HG02852 (cell line): ENCODE results near the gene ATAD3B.
"Not testable (repeated sequence)": the region's sequence is repeated elsewhere in the genome, so short reads cannot be mapped to it uniquely, and the experiment has no call there.

Source experiments
- ATAC-seq: cut with Tn5 transposase; IDR thresholded peaks from one replicate; pipeline ENCODE4 v1.9.1; 2021; ENCODE audit warnings: mild to moderate bottlenecking, moderate library complexity; ENCODE audit not compliant: unreplicated experiment

The ATAD3B gene

DNA sequence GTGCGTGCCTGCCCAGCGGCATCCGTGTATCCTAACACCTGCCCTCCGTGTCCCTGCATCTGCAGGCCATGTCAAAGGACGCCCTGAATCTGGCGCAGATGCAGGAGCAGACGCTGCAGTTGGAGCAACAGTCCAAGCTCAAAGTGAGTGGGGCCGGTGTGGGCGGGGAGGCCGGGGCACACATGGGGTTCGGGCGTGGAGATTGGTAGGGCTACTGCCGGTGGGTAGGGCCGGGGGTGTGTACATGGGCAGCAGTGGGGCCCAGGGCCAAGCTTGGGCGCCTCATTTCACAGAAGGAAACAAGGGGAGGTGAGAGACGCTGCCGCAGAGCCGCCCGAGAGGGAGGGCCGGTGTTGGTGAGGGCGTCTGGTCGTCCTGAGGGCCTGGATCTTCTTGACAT lies 20.9 kb upstream of the ATAD3B start:
- ATAC-seq, result not testable (repeated sequence)

GRCh38 chr1:1451696-1452364 lies 19.7 kb upstream of the ATAD3B start:
- ATAC-seq, result no peak

- ATAC-seq, result not testable (repeated sequence)
Observed at GRCh38 chr1:1452365-1452739, 19.2 kb upstream of the ATAD3B start.

DNA sequence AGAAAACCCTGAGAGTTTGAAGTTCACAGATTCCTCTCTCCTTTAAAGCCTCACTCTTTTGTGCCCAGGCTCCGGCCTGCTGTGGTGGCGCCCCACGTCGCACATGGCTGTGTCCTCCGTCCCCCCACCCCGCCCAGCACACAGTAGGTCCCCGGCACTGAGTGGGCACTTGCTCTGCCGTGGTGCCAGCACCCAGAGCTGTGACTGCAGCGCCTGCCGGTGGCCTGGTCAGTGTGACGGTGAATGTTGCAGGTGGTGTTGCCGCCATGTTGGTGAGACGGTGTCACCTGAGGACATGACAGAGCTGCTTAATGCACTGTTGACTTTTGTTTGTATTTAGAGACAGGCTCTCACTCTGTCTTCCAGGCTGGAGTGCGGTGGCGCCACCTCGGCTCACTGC lies 18.7 kb upstream of the ATAD3B start:
- no peak for ATAC-seq

- not testable (repeated sequence) for ATAC-seq
Observed at GRCh38 chr1:1454286-1455056, 17.1 kb upstream of the ATAD3B start.

- ATAC-seq, result no peak
Observed at GRCh38 chr1:1455366-1455884, 16.1 kb upstream of the ATAD3B start.

- not testable (repeated sequence) for ATAC-seq
Observed at GRCh38 chr1:1455934-1456333, 15.6 kb upstream of the ATAD3B start.

GRCh38 chr1:1456683-1457255 lies 14.8 kb upstream of the ATAD3B start:
- not testable (repeated sequence) for ATAC-seq

DNA sequence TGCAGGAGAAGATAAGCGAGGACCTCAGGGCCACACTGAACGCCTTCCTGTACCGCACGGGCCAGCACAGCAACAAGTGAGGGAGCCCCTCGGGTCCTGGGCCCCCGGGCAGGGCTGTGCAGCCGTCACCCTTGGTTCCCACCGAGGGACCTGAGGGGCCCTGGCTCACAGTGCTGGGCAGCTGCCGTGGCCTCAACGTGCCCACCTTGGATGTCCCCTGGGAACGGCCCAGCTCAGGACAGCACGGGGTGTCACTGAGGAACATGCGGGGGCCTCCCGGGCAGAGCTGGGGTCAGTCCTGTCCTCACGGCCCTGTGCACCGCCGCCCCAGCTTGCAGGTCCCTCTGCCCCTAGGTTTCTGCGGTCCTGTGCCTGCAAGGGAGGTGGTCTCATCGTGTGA lies 12.4 kb upstream of the ATAD3B start:
- not testable (repeated sequence) for ATAC-seq

DNA sequence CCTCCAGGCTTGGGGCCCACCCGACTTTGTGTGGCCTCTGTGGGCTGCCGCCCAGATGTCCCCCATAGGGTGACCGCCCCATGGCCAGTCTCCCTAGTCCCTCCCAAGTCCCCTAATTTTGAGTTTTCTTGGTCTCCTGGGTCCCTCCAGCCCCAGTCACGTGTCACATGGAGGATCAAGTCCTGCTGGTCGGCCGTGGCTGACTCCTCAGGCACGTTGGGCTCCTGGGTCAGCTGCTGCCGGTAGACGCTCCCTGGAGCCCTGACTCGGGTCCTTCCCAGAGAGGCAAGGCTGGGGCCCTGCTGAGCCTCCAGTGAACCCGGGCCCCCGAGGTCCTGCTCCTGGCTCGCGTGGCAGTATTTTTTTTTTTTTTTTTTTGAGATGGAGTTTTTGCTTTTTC lies 11.9 kb upstream of the ATAD3B start:
- not testable (repeated sequence) for ATAC-seq

DNA sequence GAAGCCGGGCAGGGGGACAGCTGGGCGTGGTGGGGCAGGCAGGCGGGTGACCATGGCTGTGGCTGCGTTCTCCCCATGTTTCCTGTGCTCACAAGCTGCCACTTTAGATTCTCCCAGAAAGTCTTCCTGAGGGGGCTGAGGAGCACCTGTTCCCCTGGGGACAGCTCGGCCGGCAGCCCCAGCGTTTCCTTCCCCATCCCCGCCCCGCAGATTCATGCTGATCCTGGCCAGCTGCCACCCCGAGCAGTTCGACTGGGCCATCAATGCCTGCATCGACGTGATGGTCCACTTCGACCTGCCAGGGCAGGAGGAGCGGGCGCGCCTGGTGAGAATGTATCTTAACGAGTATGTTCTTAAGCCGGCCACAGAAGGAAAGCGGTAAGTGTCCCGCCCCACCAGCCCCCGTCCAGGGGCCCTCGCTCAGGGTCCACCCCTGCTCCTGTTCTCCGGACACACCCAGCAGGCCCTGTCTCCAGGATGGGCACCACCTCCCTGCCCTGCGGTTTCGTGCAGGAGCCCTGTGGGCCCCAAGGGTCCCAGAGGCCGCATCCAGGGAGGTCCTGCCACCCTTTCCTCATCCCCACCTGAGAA lies 10.9 kb upstream of the ATAD3B start:
- ATAC-seq, result no peak

- no peak for ATAC-seq
Observed at GRCh38 chr1:1461721-1462317, 9.7 kb upstream of the ATAD3B start.

DNA sequence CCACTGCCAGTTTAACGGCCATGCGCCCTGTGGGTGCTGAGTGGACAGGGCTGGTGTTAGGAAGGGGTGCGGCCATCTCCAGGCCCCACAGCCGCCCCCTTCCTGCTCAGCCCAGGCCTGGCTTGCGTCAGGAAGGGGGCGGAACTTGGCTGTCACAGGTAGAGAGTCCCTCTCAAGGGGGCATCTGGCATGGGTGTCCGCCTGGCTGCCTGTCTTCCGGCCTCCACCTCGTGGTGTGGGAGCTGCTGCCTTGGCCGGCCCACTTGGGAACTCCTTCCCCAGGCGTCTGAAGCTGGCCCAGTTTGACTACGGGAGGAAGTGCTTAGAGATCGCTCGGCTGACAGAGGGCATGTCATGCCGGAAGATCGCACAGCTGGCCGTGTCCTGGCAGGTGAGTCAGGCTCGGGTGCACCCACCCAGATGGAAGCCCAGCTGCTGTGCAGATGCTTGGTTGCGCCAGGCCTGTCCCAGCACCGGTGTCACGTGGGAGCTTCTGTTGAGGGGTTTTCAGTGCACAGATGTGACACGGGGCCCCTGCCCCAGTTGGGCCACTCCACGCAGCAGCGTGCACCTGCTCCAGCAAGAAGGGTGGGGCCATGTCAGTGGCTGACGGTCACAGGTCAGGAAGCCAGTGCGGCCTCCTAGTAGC lies 9.1 kb upstream of the ATAD3B start:
- no peak for ATAC-seq

- ATAC-seq, result no peak
Observed at GRCh38 chr1:1463312-1463711, 8.3 kb upstream of the ATAD3B start.

GRCh38 chr1:1468196-1468985 lies 3.2 kb upstream of the ATAD3B start:
- not testable (repeated sequence) for ATAC-seq

- no peak for ATAC-seq
Observed at GRCh38 chr1:1470626-1471388, 758 bp upstream of the ATAD3B start.

DNA sequence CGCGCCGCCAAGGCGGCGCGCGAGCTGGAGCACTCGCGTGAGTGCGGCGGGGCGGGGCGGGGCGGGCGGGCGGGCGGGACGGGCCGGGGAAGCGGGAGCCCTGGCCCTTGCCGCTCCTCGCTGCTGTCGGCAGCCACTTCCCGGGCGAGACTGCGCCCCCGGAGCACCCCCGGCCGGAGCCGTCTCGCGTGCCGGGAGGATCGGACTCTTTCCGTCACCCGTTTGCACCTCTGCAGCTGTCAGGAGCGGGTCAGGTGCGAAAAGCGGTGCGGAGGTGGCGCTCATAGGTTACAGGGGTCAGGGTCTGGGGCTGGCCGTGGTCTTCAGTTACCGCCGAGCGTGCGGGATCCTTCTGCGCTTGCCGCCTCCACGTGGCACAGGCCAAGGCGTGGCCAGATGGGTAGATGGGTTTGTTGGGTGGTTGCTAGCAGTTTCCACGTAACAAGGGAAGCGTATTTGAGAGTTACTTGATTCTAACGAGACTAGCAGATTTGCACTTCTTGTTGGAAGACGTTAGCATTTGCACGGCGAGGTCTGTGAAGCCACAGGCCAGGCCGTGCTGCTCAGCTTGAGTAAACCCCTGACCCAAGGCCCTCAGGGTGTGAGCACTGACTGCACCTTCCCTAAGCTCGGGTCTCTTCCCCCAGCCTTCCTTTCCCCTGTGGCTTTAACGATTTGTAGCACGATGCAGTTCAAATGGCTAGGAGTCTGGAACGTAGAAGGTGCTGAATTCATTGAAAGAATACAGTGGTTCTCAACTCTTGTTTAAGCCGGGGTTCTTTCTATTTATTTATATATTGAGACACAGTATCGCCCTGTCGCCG lies 700 bp downstream of the ATAD3B start:
- ATAC-seq, result peak; percentile 18

DNA sequence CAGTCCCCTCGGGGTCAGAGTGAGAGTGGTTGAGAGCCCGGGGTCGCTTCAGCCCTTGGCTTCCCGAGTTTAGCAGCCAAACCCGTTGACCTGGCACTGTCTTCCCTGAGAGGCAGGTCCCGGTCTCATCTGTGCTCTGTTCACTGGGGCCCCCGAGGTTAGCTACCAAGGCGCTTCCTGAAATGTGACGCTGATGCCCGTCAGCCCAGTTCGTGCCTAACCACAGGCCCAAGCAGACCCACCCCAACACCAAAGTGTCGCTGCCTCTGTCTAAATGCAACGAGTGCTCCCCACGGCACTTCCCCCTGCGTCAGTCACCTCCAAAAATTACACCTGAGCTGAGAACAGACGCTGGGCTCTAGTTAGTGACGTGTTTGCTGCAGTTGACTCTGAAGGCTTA lies 4.4 kb downstream of the ATAD3B start:
- not testable (repeated sequence) for ATAC-seq
